Bronchial epithelial cell (primary cell): ENCODE results near the gene KCNJ6. TPM values are rescaled to one million over a fixed set of nuclear protein-coding genes. Genes with fewer than 3 reads are reported as not detected.

Source experiments
- DNase-seq: peaks from one replicate; pipeline ENCODE4 v3.0.0-alpha.2; 2010; ENCODE audit warnings: low read depth
- FAIRE-seq: peaks from 2 replicates; lab custom pipeline; 2011; peaks lifted over from hg19 to GRCh38; lab: Jason Lieb, UNC
- H3K27me3 ChIP-seq: 2 replicates; pipeline ENCODE4 v1.5.1; 2011; ENCODE audit warnings: low read length; ENCODE audit not compliant: control insufficient read depth, insufficient read depth
- H3K36me3 ChIP-seq: 2 replicates; pipeline ENCODE4 v1.5.1; 2011; ENCODE audit warnings: low read length; ENCODE audit not compliant: control insufficient read depth, insufficient read depth
- H3K4me3 ChIP-seq: 2 replicates; pipeline ENCODE4 v1.5.1; 2011; ENCODE audit warnings: mild to moderate bottlenecking, low read depth, low read length, control low read depth
- total RNA-seq: library from RNA; depleted of rRNA; stranded (reverse); fragments of >200 nt; gene quantifications from 2 replicates; pipeline ENCODE4 v1.2.1, GENCODE V29; 2014
- TF ChIP-seq, protein P1 (sequence below): IDR thresholded peaks from 2 replicates; pipeline ENCODE4 v1.5.1; 2011; ENCODE audit warnings: mild to moderate bottlenecking, moderate library complexity, low read length, control low read depth, inconsistent platforms; ENCODE audit not compliant: insufficient read depth, severe bottlenecking

Gene KCNJ6
- total RNA-seq, 1 donor from 2014 or later: not detected

GRCh38 chr21:37623183-37623582 is 293.1 kb downstream of the KCNJ6 start:
- Histone ChIP-seq H3K4me3 (no peak overlapping the region), H3K36me3 (no peaks in the 10 kb centered on the region), H3K27me3 (no peaks in the 10 kb centered on the region)
- no peak for DNase-seq
- FAIRE-seq: no peak
- TF ChIP-seq, protein P1, sequence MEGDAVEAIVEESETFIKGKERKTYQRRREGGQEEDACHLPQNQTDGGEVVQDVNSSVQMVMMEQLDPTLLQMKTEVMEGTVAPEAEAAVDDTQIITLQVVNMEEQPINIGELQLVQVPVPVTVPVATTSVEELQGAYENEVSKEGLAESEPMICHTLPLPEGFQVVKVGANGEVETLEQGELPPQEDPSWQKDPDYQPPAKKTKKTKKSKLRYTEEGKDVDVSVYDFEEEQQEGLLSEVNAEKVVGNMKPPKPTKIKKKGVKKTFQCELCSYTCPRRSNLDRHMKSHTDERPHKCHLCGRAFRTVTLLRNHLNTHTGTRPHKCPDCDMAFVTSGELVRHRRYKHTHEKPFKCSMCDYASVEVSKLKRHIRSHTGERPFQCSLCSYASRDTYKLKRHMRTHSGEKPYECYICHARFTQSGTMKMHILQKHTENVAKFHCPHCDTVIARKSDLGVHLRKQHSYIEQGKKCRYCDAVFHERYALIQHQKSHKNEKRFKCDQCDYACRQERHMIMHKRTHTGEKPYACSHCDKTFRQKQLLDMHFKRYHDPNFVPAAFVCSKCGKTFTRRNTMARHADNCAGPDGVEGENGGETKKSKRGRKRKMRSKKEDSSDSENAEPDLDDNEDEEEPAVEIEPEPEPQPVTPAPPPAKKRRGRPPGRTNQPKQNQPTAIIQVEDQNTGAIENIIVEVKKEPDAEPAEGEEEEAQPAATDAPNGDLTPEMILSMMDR: no peak

DNA sequence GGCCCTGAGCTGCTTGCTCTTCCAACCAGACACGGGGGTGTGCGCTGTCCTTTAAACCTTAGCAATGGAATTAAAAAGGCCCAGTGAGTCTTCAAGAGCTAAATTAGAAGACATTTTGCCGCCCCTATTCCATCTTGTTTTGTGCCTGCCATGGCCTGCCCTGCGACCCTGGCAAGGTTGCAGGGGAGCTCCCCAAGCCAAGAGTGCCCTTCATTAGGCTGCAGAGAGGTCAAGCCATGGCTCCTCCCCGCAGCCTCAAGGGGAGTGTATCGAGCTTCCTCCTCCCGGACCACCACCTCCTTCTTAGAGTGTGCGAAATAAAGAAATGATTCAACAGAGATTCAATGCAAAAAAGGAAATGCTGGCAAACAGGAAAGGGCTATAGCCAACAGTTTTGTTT is 293.5 kb downstream of the KCNJ6 start:
- Histone ChIP-seq H3K36me3 (no peaks in the 10 kb centered on the region), H3K4me3 (no peak overlapping the region), H3K27me3 (no peaks in the 10 kb centered on the region)
- TF ChIP-seq, protein P1: no peak
- FAIRE-seq (no peak), DNase-seq (no peak)

DNA sequence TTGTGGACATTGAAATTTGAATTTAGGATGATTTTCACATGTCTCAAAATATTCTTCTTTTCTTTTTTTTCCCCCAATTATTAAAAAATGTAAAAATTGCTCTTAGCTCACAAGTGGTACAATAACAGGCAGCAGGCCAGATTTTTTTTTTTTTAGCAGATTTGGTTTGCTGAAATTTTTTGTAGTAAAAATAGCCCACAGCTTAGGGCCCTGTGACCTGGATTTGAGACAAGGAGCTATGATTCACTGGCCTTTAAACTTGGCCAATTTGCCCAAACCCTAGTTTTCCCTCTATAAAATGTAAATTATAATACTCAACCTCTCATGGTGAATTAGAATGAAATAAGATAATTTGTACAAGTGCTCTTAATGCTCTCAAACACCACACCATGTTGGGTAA is 295.9 kb downstream of the KCNJ6 start:
- H3K36me3 ChIP-seq: no peaks in the 10 kb centered on the region
- no peaks in the 10 kb centered on the region for H3K27me3 ChIP-seq
- DNase-seq (no peak), FAIRE-seq (no peak)
- TF ChIP-seq, protein P1: no peak
- H3K4me3 ChIP-seq: no peak overlapping the region

GRCh38 chr21:37619464-37619974 is 296.7 kb downstream of the KCNJ6 start:
- TF ChIP-seq, protein P1: no peak
- Histone ChIP-seq H3K4me3 (no peak overlapping the region), H3K36me3 (no peaks in the 10 kb centered on the region), H3K27me3 (no peaks in the 10 kb centered on the region)
- FAIRE-seq: no peak
- peak; percentile 67 for DNase-seq

GRCh38 chr21:37618081-37618480 is 298.2 kb downstream of the KCNJ6 start:
- TF ChIP-seq, protein P1: no peak
- no peaks in the 10 kb centered on the region for H3K27me3 ChIP-seq
- DNase-seq (no peak), FAIRE-seq (peak; percentile 58)
- H3K4me3 ChIP-seq: no peak overlapping the region
- H3K36me3 ChIP-seq: no peaks in the 10 kb centered on the region

DNA sequence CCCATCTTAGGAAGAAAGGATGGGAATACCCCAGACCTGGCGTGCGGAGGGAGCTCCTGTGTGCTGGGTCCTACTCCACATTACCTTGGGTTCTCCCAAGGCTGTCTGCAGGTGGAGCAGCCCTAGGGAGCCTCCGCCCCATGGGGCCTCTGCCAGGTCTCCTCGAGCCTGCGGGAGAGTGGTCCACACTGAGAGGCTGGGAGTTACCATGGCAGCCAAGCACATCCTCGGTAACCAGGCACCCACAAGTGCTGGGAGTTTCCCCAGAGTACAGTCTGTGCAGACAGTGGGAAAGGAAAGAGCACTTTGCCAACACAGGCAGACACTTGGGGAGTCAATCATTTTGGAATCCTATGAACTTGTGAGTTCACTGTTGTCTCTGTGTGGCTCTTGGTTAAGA is 300.3 kb downstream of the KCNJ6 start:
- no peaks in the 10 kb centered on the region for H3K27me3 ChIP-seq
- no peak overlapping the region for H3K4me3 ChIP-seq
- FAIRE-seq (no peak), DNase-seq (no peak)
- H3K36me3 ChIP-seq: no peaks in the 10 kb centered on the region
- TF ChIP-seq, protein P1: no peak
